ENCODE measurements around the gene USP9Y.
"Not testable (repeated sequence)": the region's sequence is repeated elsewhere in the genome, so short reads cannot be mapped to it uniquely, and the experiment has no call there.

USP9Y gene, protein sequence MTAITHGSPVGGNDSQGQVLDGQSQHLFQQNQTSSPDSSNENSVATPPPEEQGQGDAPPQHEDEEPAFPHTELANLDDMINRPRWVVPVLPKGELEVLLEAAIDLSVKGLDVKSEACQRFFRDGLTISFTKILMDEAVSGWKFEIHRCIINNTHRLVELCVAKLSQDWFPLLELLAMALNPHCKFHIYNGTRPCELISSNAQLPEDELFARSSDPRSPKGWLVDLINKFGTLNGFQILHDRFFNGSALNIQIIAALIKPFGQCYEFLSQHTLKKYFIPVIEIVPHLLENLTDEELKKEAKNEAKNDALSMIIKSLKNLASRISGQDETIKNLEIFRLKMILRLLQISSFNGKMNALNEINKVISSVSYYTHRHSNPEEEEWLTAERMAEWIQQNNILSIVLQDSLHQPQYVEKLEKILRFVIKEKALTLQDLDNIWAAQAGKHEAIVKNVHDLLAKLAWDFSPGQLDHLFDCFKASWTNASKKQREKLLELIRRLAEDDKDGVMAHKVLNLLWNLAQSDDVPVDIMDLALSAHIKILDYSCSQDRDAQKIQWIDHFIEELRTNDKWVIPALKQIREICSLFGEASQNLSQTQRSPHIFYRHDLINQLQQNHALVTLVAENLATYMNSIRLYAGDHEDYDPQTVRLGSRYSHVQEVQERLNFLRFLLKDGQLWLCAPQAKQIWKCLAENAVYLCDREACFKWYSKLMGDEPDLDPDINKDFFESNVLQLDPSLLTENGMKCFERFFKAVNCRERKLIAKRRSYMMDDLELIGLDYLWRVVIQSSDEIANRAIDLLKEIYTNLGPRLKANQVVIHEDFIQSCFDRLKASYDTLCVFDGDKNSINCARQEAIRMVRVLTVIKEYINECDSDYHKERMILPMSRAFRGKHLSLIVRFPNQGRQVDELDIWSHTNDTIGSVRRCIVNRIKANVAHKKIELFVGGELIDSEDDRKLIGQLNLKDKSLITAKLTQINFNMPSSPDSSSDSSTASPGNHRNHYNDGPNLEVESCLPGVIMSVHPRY (N-terminal part only)

DNA sequence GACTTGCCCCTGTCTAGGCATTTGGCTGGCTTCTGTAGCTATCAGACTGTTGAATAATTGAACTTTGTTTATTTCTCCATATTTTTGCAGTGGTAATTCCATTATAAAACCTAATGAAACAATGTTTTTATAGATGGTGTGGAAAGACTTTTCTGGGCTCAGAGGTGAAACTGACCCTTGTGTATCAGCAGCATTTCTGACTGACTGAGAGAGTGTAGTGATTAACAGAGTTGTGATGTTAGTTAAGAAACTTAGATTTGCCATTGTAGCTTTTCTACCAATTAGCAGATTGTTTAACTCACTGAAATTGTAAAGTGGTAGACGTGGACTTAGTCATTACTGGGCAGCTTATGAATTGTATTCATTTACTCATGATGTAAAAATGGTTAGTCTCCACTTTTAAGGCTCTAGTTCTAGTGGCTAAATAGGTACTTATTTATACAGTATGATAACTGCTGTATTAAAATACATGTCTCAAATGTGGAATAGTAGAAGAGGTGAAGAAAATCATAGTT, at the start of gene USP9Y:
USP9Y (plus strand) TSS at position 51 of the 515 bp plus-strand sequence. CDS start 8,217 bp downstream, outside the sequence.
- Histone ChIP-seq H3K4me1 (ENCODE audit: control insufficient read depth in 1 of 2, insufficient read depth in 2 of 2, low read length in 2 of 2) (no peaks in the 10 kb centered on the region), H3K27me3 (ENCODE audit: control insufficient read depth in 1 of 2, insufficient read depth in 2 of 2, low read length in 2 of 2) (no peaks in the 10 kb centered on the region), H3K4me3 (ENCODE audit: low read depth in 1 of 2, low read length in 2 of 2) (no peak within 1 kb of the TSS), H3K36me3 (ENCODE audit: control insufficient read depth in 1 of 2, insufficient read depth in 2 of 2, low read length in 2 of 2) (peaks cover 0 to 3% of the 10 kb centered on the region in 2 donors), H3K27ac (ENCODE audit: low read depth, low read length) (no peak within 1 kb of the TSS), H3K9ac (ENCODE audit: low read depth in 1 of 2, low read length in 2 of 2) (no peak within 1 kb of the TSS), H3K9me3 (ENCODE audit: control insufficient read depth in 1 of 2, low read length in 2 of 2) (peaks cover 9 to 13% of the 10 kb centered on the region in 2 donors)

DNA sequence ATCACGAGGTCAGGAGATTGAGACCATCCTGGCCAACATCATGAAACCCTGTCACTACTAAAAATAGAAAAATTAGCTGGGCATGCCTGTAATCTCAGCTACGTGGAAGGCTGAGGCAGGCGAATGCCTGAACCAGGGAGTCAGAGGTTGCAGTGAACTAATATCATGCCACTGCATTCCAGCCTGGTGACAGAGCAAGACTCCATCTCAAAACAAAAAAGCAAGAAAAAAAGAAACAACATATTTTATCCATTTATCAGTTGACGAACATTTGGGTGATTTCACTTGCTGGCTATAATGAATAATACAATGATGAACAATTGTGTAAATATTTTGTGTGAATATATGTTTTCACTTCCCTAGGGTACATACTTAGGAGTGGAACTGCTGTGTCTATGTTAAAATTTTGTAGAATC, 49.4 kb upstream of the USP9Y start:
- no peak overlapping the region for H3K9ac ChIP-seq (ENCODE audit: low read depth in 1 of 2, low read length in 2 of 2)
- no peaks in the 10 kb centered on the region for H3K9me3 ChIP-seq (ENCODE audit: control insufficient read depth in 1 of 2, low read length in 2 of 2)
- H3K27me3 ChIP-seq (ENCODE audit: control insufficient read depth in 1 of 2, insufficient read depth in 2 of 2, low read length in 2 of 2): no peaks in the 10 kb centered on the region
- H3K36me3 ChIP-seq (ENCODE audit: control insufficient read depth in 1 of 2, insufficient read depth in 2 of 2, low read length in 2 of 2): no peaks in the 10 kb centered on the region
- H3K4me3 ChIP-seq (ENCODE audit: low read depth in 1 of 2, low read length in 2 of 2): no peak overlapping the region
- H3K27ac ChIP-seq (ENCODE audit: low read depth, low read length): no peak overlapping the region
- no peaks in the 10 kb centered on the region for H3K4me1 ChIP-seq (ENCODE audit: control insufficient read depth in 1 of 2, insufficient read depth in 2 of 2, low read length in 2 of 2)

DNA sequence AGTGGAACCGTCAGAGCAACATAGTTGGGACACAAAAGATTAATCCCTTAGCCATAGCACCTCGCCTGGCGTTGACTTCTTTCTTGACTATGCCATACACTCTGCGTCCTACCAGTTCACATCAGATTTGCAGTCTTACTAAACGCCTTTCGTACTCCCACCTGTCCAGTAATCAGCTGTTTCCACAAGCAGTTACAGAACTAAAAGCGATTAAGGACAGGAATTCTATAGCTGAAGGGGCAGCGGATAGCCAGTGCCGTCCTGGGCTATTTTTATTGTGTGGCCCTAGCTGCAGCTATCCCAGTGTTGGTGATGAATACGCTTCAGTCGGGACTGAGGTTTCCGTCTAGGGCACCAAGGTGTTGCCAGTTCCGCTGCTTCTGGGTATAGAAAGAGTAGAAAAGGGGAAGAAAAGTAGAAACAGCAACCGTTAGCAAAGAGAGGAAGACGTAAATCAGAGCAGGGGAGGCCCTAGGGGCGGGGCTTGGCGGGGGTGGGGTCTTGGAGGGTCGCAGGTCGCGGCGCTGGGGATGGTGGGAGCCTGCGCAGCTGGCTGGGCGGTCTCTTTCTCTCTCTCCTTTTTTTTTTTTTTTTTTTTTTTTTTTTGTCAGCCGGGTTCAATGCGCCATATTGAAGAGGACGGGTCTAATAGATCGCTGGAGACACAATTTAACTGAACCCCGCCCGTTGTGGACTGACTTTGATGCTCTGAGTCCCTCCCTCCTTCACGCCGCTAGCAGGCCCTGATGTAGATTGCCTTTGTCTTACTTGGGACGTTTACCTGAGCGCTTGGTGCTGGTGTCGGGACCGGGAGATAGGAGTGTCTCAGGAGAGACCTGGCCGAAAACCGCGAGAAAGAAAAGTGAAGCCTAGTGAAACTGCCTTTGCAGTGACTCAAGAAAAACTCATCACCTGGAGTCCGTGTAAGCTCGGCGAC, 39.0 kb upstream of the USP9Y start:
- Histone ChIP-seq H3K27ac (ENCODE audit: low read depth, low read length) (peak overlapping the region; percentile 47), H3K27me3 (ENCODE audit: control insufficient read depth in 1 of 2, insufficient read depth in 2 of 2, low read length in 2 of 2) (no peaks in the 10 kb centered on the region), H3K36me3 (ENCODE audit: control insufficient read depth in 1 of 2, insufficient read depth in 2 of 2, low read length in 2 of 2) (no peaks in the 10 kb centered on the region), H3K9ac (ENCODE audit: low read depth in 1 of 2, low read length in 2 of 2) (peak overlapping the region; percentile 81 to 91), H3K9me3 (ENCODE audit: control insufficient read depth in 1 of 2, low read length in 2 of 2) (no peaks in the 10 kb centered on the region), H3K4me3 (ENCODE audit: low read depth in 1 of 2, low read length in 2 of 2) (peak overlapping the region; percentile 87 to 90), H3K4me1 (ENCODE audit: control insufficient read depth in 1 of 2, insufficient read depth in 2 of 2, low read length in 2 of 2) (peaks cover 0 to 9% of the 10 kb centered on the region in 2 donors)

DNA sequence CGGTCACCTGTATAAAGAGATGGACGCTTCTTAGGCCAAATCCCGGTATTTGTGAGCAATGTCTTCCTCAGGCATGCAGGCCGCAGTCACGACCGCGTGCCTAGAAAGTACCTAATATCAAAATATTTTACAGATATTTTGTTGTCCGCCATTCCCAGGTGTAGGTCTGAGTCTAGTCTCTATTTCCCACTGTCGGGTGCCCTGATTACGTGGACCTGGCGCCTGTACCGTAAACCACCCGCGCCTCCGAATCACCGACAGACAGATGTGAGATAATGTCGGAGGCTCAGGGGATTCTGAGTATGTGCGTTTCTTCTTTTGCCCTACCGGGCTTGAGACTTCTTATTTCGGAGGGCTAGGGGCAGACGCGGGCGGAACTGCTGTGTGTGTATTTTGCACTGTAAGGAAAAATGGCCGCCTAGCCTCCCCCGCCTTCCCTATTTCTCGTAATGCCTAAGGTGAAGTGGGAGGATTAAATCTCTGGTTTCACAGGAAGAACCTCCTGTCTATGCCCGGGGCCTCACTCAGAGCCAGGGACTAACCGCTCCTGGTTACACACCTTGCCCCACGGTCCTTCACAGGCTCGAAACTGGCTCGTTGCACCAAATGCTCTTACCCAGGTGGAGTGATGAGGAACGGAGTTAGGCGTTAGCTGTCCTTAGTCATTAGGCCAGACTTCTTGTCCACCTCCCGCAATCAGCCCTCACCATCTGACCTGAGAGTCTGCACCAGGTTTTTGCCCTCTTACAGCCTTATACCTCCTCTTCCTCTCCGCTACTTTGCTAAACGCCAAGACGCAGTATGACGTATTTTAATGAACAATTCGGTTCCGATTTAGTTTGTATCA, 38.1 kb upstream of the USP9Y start:
- Histone ChIP-seq H3K9me3 (ENCODE audit: control insufficient read depth in 1 of 2, low read length in 2 of 2) (no peaks in the 10 kb centered on the region), H3K27me3 (ENCODE audit: control insufficient read depth in 1 of 2, insufficient read depth in 2 of 2, low read length in 2 of 2) (no peaks in the 10 kb centered on the region), H3K4me1 (ENCODE audit: control insufficient read depth in 1 of 2, insufficient read depth in 2 of 2, low read length in 2 of 2) (peaks cover 0 to 9% of the 10 kb centered on the region in 2 donors), H3K27ac (ENCODE audit: low read depth, low read length) (peak overlapping the region; percentile 47), H3K36me3 (ENCODE audit: control insufficient read depth in 1 of 2, insufficient read depth in 2 of 2, low read length in 2 of 2) (no peaks in the 10 kb centered on the region), H3K9ac (ENCODE audit: low read depth in 1 of 2, low read length in 2 of 2) (peak overlapping the region; percentile 81 to 91), H3K4me3 (ENCODE audit: low read depth in 1 of 2, low read length in 2 of 2) (peak overlapping the region; percentile 87 to 90)

DNA sequence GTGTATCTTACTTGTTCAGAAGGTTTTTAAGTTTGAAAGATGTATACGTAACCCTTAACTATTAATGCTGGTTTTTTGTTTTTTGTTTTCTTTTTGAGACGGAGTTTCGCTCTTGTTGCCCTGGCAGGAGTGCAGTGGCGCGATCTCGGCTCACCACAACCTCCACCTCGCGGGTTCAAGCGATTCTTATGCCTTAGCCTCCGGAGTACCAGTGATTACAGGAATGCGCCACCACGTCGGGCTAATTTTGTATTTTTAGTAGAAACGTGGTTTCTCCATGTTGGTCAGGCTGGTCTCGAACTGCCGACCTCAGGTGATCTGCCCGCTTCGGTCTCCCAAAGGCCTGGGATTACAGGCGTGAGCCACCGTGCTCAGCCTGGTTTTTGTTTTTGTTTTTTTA, 37.2 kb upstream of the USP9Y start:
- H3K36me3 ChIP-seq (ENCODE audit: control insufficient read depth in 1 of 2, insufficient read depth in 2 of 2, low read length in 2 of 2); H3K9ac ChIP-seq (ENCODE audit: low read depth in 1 of 2, low read length in 2 of 2); H3K9me3 ChIP-seq (ENCODE audit: control insufficient read depth in 1 of 2, low read length in 2 of 2); H3K4me1 ChIP-seq (ENCODE audit: control insufficient read depth in 1 of 2, insufficient read depth in 2 of 2, low read length in 2 of 2); H3K27me3 ChIP-seq (ENCODE audit: control insufficient read depth in 1 of 2, insufficient read depth in 2 of 2, low read length in 2 of 2); H3K27ac ChIP-seq (ENCODE audit: low read depth, low read length): not testable (repeated sequence)
- peak overlapping the region in 1 of 2 donors; percentile 90 for H3K4me3 ChIP-seq (ENCODE audit: low read depth in 1 of 2, low read length in 2 of 2)

DNA sequence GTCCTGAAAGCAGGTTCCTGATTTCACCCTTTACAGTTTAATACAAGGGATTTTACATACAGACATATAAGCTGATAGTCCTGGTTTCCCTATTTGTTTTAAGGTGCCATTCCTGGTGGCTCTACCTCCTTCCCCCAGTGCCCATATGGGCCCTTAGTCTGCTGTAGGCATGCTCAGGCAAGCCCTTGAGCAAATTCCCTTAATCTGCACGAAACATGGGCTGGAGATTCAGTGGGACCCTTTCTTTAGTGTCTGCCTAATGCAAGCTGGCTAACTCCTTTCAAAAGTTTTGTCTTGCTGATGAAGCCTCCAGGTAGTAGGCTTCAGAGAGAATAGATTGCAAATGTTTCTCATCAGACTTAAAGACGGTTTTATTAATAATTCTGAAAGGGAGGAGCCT, 22.9 kb upstream of the USP9Y start:
- Histone ChIP-seq H3K27ac (ENCODE audit: low read depth, low read length) (no peak overlapping the region), H3K9ac (ENCODE audit: low read depth in 1 of 2, low read length in 2 of 2) (no peak overlapping the region), H3K27me3 (ENCODE audit: control insufficient read depth in 1 of 2, insufficient read depth in 2 of 2, low read length in 2 of 2) (no peaks in the 10 kb centered on the region), H3K4me3 (ENCODE audit: low read depth in 1 of 2, low read length in 2 of 2) (no peak overlapping the region), H3K36me3 (ENCODE audit: control insufficient read depth in 1 of 2, insufficient read depth in 2 of 2, low read length in 2 of 2) (no peaks in the 10 kb centered on the region), H3K4me1 (ENCODE audit: control insufficient read depth in 1 of 2, insufficient read depth in 2 of 2, low read length in 2 of 2) (no peaks in the 10 kb centered on the region), H3K9me3 (ENCODE audit: control insufficient read depth in 1 of 2, low read length in 2 of 2) (peaks cover 0 to 5% of the 10 kb centered on the region in 2 donors)

DNA sequence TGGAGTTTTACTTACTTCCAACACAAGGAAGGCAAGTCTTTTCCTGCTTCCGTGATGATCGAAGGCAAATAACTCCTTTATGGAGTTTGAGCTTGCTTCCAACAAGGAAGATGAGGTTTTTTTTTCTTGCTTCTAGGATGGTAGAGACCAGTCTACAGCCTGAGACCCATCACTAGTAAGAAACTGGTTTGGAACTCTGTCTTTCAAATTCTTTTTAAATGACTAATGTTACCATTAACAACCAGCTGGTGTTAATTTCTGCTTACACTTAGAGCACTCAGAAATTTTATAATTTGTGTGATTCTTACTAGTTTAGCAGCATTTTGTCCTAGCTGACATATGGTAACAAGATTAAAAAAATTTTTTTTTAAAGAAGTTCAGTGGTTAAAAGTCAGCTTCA, 19.5 kb upstream of the USP9Y start:
- Histone ChIP-seq H3K27ac (ENCODE audit: low read depth, low read length) (no peak overlapping the region), H3K4me3 (ENCODE audit: low read depth in 1 of 2, low read length in 2 of 2) (no peak overlapping the region), H3K9ac (ENCODE audit: low read depth in 1 of 2, low read length in 2 of 2) (no peak overlapping the region), H3K36me3 (ENCODE audit: control insufficient read depth in 1 of 2, insufficient read depth in 2 of 2, low read length in 2 of 2) (no peaks in the 10 kb centered on the region), H3K4me1 (ENCODE audit: control insufficient read depth in 1 of 2, insufficient read depth in 2 of 2, low read length in 2 of 2) (no peaks in the 10 kb centered on the region), H3K9me3 (ENCODE audit: control insufficient read depth in 1 of 2, low read length in 2 of 2) (peaks cover 0 to 3% of the 10 kb centered on the region in 2 donors), H3K27me3 (ENCODE audit: control insufficient read depth in 1 of 2, insufficient read depth in 2 of 2, low read length in 2 of 2) (no peaks in the 10 kb centered on the region)

DNA sequence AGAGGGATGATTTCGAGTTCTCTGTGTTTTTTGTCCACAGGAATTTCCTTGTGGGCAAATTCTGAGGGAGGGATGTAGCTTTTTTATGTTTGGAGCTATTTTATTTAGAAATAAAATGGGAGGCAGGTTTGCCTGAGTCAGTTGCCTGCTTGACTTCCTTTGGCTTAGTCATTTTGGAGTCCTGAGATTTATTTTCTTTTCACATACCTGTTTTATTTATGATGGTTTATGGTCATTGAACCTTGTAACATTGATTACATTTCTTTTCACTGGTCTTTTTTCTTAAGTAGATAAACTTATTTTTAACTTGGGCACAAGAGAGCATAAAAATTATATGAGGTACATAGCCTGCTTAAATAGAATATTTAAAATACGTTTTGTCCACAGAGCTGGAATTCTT, 12.7 kb upstream of the USP9Y start:
- H3K9me3 ChIP-seq (ENCODE audit: control insufficient read depth in 1 of 2, low read length in 2 of 2): peaks cover 2 to 6% of the 10 kb centered on the region in 2 donors
- no peak overlapping the region for H3K4me3 ChIP-seq (ENCODE audit: low read depth in 1 of 2, low read length in 2 of 2)
- no peaks in the 10 kb centered on the region for H3K4me1 ChIP-seq (ENCODE audit: control insufficient read depth in 1 of 2, insufficient read depth in 2 of 2, low read length in 2 of 2)
- no peak overlapping the region for H3K27ac ChIP-seq (ENCODE audit: low read depth, low read length)
- no peak overlapping the region for H3K9ac ChIP-seq (ENCODE audit: low read depth in 1 of 2, low read length in 2 of 2)
- peaks cover 0 to 8% of the 10 kb centered on the region in 2 donors for H3K36me3 ChIP-seq (ENCODE audit: control insufficient read depth in 1 of 2, insufficient read depth in 2 of 2, low read length in 2 of 2)
- H3K27me3 ChIP-seq (ENCODE audit: control insufficient read depth in 1 of 2, insufficient read depth in 2 of 2, low read length in 2 of 2): no peaks in the 10 kb centered on the region

DNA sequence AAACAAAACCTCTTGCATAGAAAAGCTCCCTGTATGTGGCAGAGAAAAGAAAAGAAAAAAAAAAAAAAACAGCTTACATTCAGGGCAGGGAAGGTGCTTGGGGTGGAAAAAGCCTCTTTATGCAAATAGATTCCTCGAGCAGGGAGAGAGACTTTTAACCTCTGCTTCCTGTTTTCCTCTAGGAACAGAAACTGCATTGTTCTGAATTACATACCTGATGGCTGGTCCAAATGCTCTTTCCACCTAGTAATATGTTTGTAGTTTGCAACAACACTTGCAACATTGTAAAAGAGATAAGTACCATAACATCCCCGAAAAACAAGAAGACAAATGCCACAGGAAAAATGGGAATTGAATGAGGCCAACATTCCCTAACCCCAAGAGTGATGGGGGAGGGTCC, 944 bp upstream of the USP9Y start:
- Histone ChIP-seq H3K4me3 (ENCODE audit: low read depth in 1 of 2, low read length in 2 of 2) (no peak overlapping the region), H3K9ac (ENCODE audit: low read depth in 1 of 2, low read length in 2 of 2) (no peak overlapping the region), H3K36me3 (ENCODE audit: control insufficient read depth in 1 of 2, insufficient read depth in 2 of 2, low read length in 2 of 2) (peaks cover 0 to 3% of the 10 kb centered on the region in 2 donors), H3K27ac (ENCODE audit: low read depth, low read length) (no peak overlapping the region), H3K9me3 (ENCODE audit: control insufficient read depth in 1 of 2, low read length in 2 of 2) (peaks cover 9 to 13% of the 10 kb centered on the region in 2 donors), H3K4me1 (ENCODE audit: control insufficient read depth in 1 of 2, insufficient read depth in 2 of 2, low read length in 2 of 2) (no peaks in the 10 kb centered on the region), H3K27me3 (ENCODE audit: control insufficient read depth in 1 of 2, insufficient read depth in 2 of 2, low read length in 2 of 2) (no peaks in the 10 kb centered on the region)

All from duodenal mucosa (tissue), 2 donors.